ENCODE data around the gene PRRT2.

The PRRT2 gene

GRCh38 chr16:29806641-29807425, 5.2 kb upstream of the PRRT2 start:
- Histone ChIP-seq H3K4me1 (ENCODE audit: low read length) (peaks cover 41% of the 10 kb centered on the region), H3K36me3 (replicated peaks; ENCODE audit: insufficient read depth, low read length) (no peaks in the 10 kb centered on the region)

GRCh38 chr16:29807426-29808218, 4.4 kb upstream of the PRRT2 start:
- Histone ChIP-seq H3K9me3 (replicated peaks; ENCODE audit: insufficient read depth, low read length) (no peaks in the 10 kb centered on the region), H3K27me3 (replicated peaks; ENCODE audit: insufficient read depth, low read length) (no peaks in the 10 kb centered on the region), H4K20me1 (ENCODE audit: insufficient read depth, low read length) (no peaks in the 10 kb centered on the region), H3K9ac (ENCODE audit: low read length) (peak overlapping the region; percentile 95), H3F3A (ENCODE audit: insufficient read depth, low read length) (peaks cover 68% of the 10 kb centered on the region), H3K4me3 (ENCODE audit: low read length) (peak overlapping the region; percentile 76), H3K4me2 (ENCODE audit: low read depth, low read length) (peak overlapping the region; percentile 77), H2AFZ (ENCODE audit: low read length) (no peak overlapping the region), H3K27ac (ENCODE audit: low read length) (peak overlapping the region; percentile 95), H3K79me2 (ENCODE audit: low read length) (peaks cover 32% of the 10 kb centered on the region), H3K9me2 (replicated peaks; ENCODE audit: insufficient read depth, low read length) (no peaks in the 10 kb centered on the region), H3K36me3 (replicated peaks; ENCODE audit: insufficient read depth, low read length) (no peaks in the 10 kb centered on the region), H3K4me1 (ENCODE audit: low read length) (peaks cover 44% of the 10 kb centered on the region)
- peak; percentile 88 for DNase-seq
- TF ChIP-seq CTCF (IDR thresholded peaks at IDR 0.05; ENCODE audit: low read length) (peak; percentile 56), EZH2 (optimal IDR thresholded peaks at IDR 0.05; ENCODE audit: low read depth, low read length) (no peak), EZH2phosphoT487 (IDR thresholded peaks at IDR 0.05; ENCODE audit: low read length) (no peak)

More at GRCh38 chr16:29806641-29807425, 5.2 kb upstream of the PRRT2 start:
- H3K27me3 ChIP-seq (replicated peaks; ENCODE audit: insufficient read depth, low read length), result no peaks in the 10 kb centered on the region
- no peaks in the 10 kb centered on the region for H3K9me3 ChIP-seq (replicated peaks; ENCODE audit: insufficient read depth, low read length)
- H3K9ac ChIP-seq (ENCODE audit: low read length), result peak overlapping the region; percentile 95
- no peaks in the 10 kb centered on the region for H4K20me1 ChIP-seq (ENCODE audit: insufficient read depth, low read length)
- H2AFZ ChIP-seq (ENCODE audit: low read length), result no peak overlapping the region
- peaks cover 68% of the 10 kb centered on the region for H3F3A ChIP-seq (ENCODE audit: insufficient read depth, low read length)
- H3K4me2 ChIP-seq (ENCODE audit: low read depth, low read length), result peak overlapping the region; percentile 77
- H3K27ac ChIP-seq (ENCODE audit: low read length), result peak overlapping the region; percentile 95
- peak; percentile 69 for DNase-seq
- H3K79me2 ChIP-seq (ENCODE audit: low read length), result peaks cover 32% of the 10 kb centered on the region
- H3K9me2 ChIP-seq (replicated peaks; ENCODE audit: insufficient read depth, low read length), result no peaks in the 10 kb centered on the region
- no peak for TF ChIP-seq CTCF (IDR thresholded peaks at IDR 0.05; ENCODE audit: low read length)
- no peak for TF ChIP-seq EZH2phosphoT487 (IDR thresholded peaks at IDR 0.05; ENCODE audit: low read length)
- TF ChIP-seq EZH2 (optimal IDR thresholded peaks at IDR 0.05; ENCODE audit: low read depth, low read length), result no peak
- peak overlapping the region; percentile 76 for H3K4me3 ChIP-seq (ENCODE audit: low read length)

GRCh38 chr16:29808219-29808900, 3.6 kb upstream of the PRRT2 start:
- Histone ChIP-seq H3K79me2 (ENCODE audit: low read length) (peaks cover 32% of the 10 kb centered on the region), H3F3A (ENCODE audit: insufficient read depth, low read length) (peaks cover 65% of the 10 kb centered on the region), H3K4me1 (ENCODE audit: low read length) (peaks cover 44% of the 10 kb centered on the region), H4K20me1 (ENCODE audit: insufficient read depth, low read length) (no peaks in the 10 kb centered on the region), H3K36me3 (replicated peaks; ENCODE audit: insufficient read depth, low read length) (no peaks in the 10 kb centered on the region), H3K9ac (ENCODE audit: low read length) (peak overlapping the region; percentile 95), H3K9me2 (replicated peaks; ENCODE audit: insufficient read depth, low read length) (no peaks in the 10 kb centered on the region), H2AFZ (ENCODE audit: low read length) (no peak overlapping the region), H3K27me3 (replicated peaks; ENCODE audit: insufficient read depth, low read length) (no peaks in the 10 kb centered on the region), H3K4me3 (ENCODE audit: low read length) (peak overlapping the region; percentile 76), H3K4me2 (ENCODE audit: low read depth, low read length) (peak overlapping the region; percentile 77), H3K9me3 (replicated peaks; ENCODE audit: insufficient read depth, low read length) (no peaks in the 10 kb centered on the region), H3K27ac (ENCODE audit: low read length) (peak overlapping the region; percentile 95)
- no peak for DNase-seq
- TF ChIP-seq EZH2phosphoT487 (IDR thresholded peaks at IDR 0.05; ENCODE audit: low read length) (no peak), CTCF (IDR thresholded peaks at IDR 0.05; ENCODE audit: low read length) (no peak)
